A549 (cell line): ENCODE data around the gene AMIGO2. TPM values are rescaled to one million over a fixed set of nuclear protein-coding genes. Genes with fewer than 3 reads are reported as not detected.

Source experiments
- ATAC-seq, 2 experiments: fragments of 200-7000 bp in 1 of 2; fragments of >200 bp in 1 of 2; cut with Nextera tagmentation in 1 of 2; cut with Tn5 transposase in 1 of 2; 3 replicates each; pipeline versions ENCODE4 v1.8.0 to v1.9.1; 2018 to 2020; ENCODE audit warnings: mild to moderate bottlenecking in 1 of 2, moderate library complexity in 1 of 2
- CTCF ChIA-PET: fragments of 300-600 bp; sonication (Branson Sonifier 250); formaldehyde crosslinking; extraction: SDS; loops from one replicate; lab custom pipeline; 2021; ENCODE audit warnings: antibody characterized with exemption, inconsistent platforms; lab: Yijun Ruan, JAX
- POLR2A ChIA-PET: fragments of 350-600 bp; formaldehyde crosslinking; extraction: SDS; loops from one replicate; lab custom pipeline; 2021; ENCODE audit warnings: antibody characterized with exemption, inconsistent platforms; lab: Yijun Ruan, JAX
- DNase-seq, 2 experiments: peaks; one replicate each; pipeline versions ENCODE4 v3.0.0 to v3.0.0-alpha.2; 2011 to 2016; ENCODE audit warnings: low read depth in 1 of 2, low spot score in 1 of 2
- FAIRE-seq: peaks from 2 replicates; lab custom pipeline; 2011; peaks lifted over from hg19 to GRCh38; lab: Jason Lieb, UNC
- H3K27ac ChIP-seq, 2 experiments: fragments of >200 bp; sonication (Bioruptor Twin); formaldehyde crosslinking; 3 replicates each; pipeline ENCODE4 v1.5.1; 2016 to 2017
- H3K4me1 ChIP-seq: fragments of >200 bp; sonication (Bioruptor Twin); formaldehyde crosslinking; 3 replicates; pipeline ENCODE4 v1.6.1; 2016
- H3K4me2 ChIP-seq: fragments of >200 bp; sonication (Bioruptor Twin); formaldehyde crosslinking; 3 replicates; pipeline ENCODE4 v1.6.1; 2016
- H3K4me3 ChIP-seq: fragments of >200 bp; sonication (Bioruptor Twin); formaldehyde crosslinking; 3 replicates; pipeline ENCODE4 v1.5.1; 2016
- H3K9me3 ChIP-seq: fragments of >200 bp; sonication (Bioruptor Twin); formaldehyde crosslinking; 3 replicates; pipeline ENCODE4 v1.6.1; 2016
- CBX8 ChIP-seq: fragments of 200-600 bp; sonication (generic); IDR thresholded peaks from 2 replicates; pipeline ENCODE4 v1.6.1; 2016
- CHD2 ChIP-seq: fragments of 150-350 bp; IDR thresholded peaks from 2 replicates; pipeline ENCODE4 v1.6.1; 2014; ENCODE audit warnings: low read length; ENCODE audit not compliant: partially characterized antibody
- CHD4 ChIP-seq: fragments of 200-600 bp; sonication (generic); IDR thresholded peaks from 2 replicates; pipeline ENCODE4 v1.6.1; 2016; ENCODE audit warnings: antibody characterized with exemption, mild to moderate bottlenecking, borderline replicate concordance
- EP300 ChIP-seq, 2 experiments: fragments of >200 bp; sonication (Bioruptor Twin); formaldehyde crosslinking; IDR thresholded peaks; 2 replicates in 1 of 2; 3 replicates in 1 of 2; pipeline ENCODE4 v1.6.1; 2016 to 2017
- ESRRA ChIP-seq: fragments of 150-350 bp; IDR thresholded peaks from 2 replicates; pipeline ENCODE4 v1.6.1; 2014; ENCODE audit warnings: mild to moderate bottlenecking, low read length, borderline replicate concordance
- FOSL2 ChIP-seq, 2 experiments: fragments of 450-650 bp in 1 of 2; fragments of >200 bp in 1 of 2; sonication (Bioruptor Twin) in 1 of 2; formaldehyde crosslinking; IDR thresholded peaks; 2 replicates each; pipeline versions ENCODE4 v1.5.0 to v1.6.1; 2016 to 2020; ENCODE audit warnings: mild to moderate bottlenecking in 1 of 2, moderate library complexity in 1 of 2
- FOXS1 ChIP-seq: fragments of 250-450 bp; sonication (Bioruptor Pico); IDR thresholded peaks from 2 replicates; pipeline ENCODE4 v1.5.0; 2020; ENCODE audit warnings: mild to moderate bottlenecking, moderate library complexity
- GATA3 ChIP-seq: IDR thresholded peaks from 2 replicates; pipeline ENCODE4 v1.6.1; 2012; ENCODE audit warnings: borderline replicate concordance
- HOXB13 ChIP-seq: fragments of 250-450 bp; sonication (Bioruptor Pico); IDR thresholded peaks from 2 replicates; pipeline ENCODE4 v1.5.0; 2020; ENCODE audit warnings: low read depth, mild to moderate bottlenecking, moderate library complexity
- JUNB ChIP-seq: fragments of >200 bp; sonication (Bioruptor Twin); formaldehyde crosslinking; IDR thresholded peaks from 2 replicates; pipeline ENCODE4 v1.6.1; 2016
- NFE2L2 ChIP-seq: fragments of 150-350 bp; conservative IDR thresholded peaks from 2 replicates; pipeline ENCODE4 v1.6.1; 2014; ENCODE audit warnings: low read length
- NR3C1 ChIP-seq: fragments of >200 bp; sonication (Bioruptor Twin); formaldehyde crosslinking; IDR thresholded peaks from 3 replicates; pipeline ENCODE4 v1.6.1; 2017
- RAD21 ChIP-seq, 2 experiments: fragments of >200 bp in 1 of 2; sonication (Bioruptor Twin) in 1 of 2; formaldehyde crosslinking in 1 of 2; IDR thresholded peaks in 1 of 2; conservative IDR thresholded peaks in 1 of 2; 2 replicates in 1 of 2; 3 replicates in 1 of 2; pipeline ENCODE4 v1.6.1; 2012 to 2018; ENCODE audit warnings: inconsistent platforms in 1 of 2
- RARB ChIP-seq: fragments of 250-450 bp; sonication (Bioruptor Pico); IDR thresholded peaks from 2 replicates; pipeline ENCODE4 v1.8.0; 2021; ENCODE audit warnings: mild to moderate bottlenecking, moderate library complexity
- RFX5 ChIP-seq: fragments of 450-650 bp; IDR thresholded peaks from 2 replicates; pipeline ENCODE4 v1.7.1; 2014; ENCODE audit warnings: antibody characterized with exemption, mild to moderate bottlenecking, moderate library complexity
- RNF2 ChIP-seq: fragments of 200-600 bp; sonication (generic); IDR thresholded peaks from 2 replicates; pipeline ENCODE4 v1.6.1; 2016; ENCODE audit warnings: low read depth, mild to moderate bottlenecking, antibody characterized with exemption, moderate library complexity, borderline replicate concordance
- TFCP2L1 ChIP-seq: fragments of 250-450 bp; sonication (Bioruptor Pico); IDR thresholded peaks from 2 replicates; pipeline ENCODE4 v1.5.0; 2021; ENCODE audit warnings: mild to moderate bottlenecking
- ZC3H11A ChIP-seq: fragments of 450-650 bp; IDR thresholded peaks from 2 replicates; pipeline ENCODE4 v1.6.1; 2014; ENCODE audit warnings: antibody characterized with exemption, mild to moderate bottlenecking
- ZFP36 ChIP-seq: fragments of 450-650 bp; IDR thresholded peaks from 2 replicates; pipeline ENCODE4 v1.6.1; 2014; ENCODE audit warnings: borderline replicate concordance; ENCODE audit not compliant: partially characterized antibody
- ZNF302 ChIP-seq: fragments of 250-450 bp; sonication (Bioruptor Pico); IDR thresholded peaks from 2 replicates; pipeline ENCODE4 v1.9.0; 2021; ENCODE audit warnings: inconsistent platforms, mild to moderate bottlenecking, moderate library complexity
- WGBS: methylation state at CpG from one replicate; pipeline ENCODE4 v1.1.6; 2017; ENCODE audit errors: missing lambda C conversion rate; 5-methylcytosine and 5-hydroxymethylcytosine counted together
- polyA plus RNA-seq, 4 experiments: library from polyadenylated mRNA; depleted of rRNA in 3 of 4; stranded (reverse); fragments of >200 nt; fragmentation: RNase III in 1 of 4; extraction: RNeasy Plus Mini Kit Qiagen cat#74134 plus additional on column Dnase treatment in 1 of 4; gene quantifications; 2 replicates in 3 of 4; 3 replicates in 1 of 4; pipeline ENCODE4 v1.2.3, GENCODE V29; 2011 to 2017
- TF ChIP-seq, protein P1 (sequence below): fragments of 250-450 bp; sonication (Bioruptor Pico); IDR thresholded peaks from 2 replicates; pipeline ENCODE4 v1.5.0; 2021; ENCODE audit warnings: mild to moderate bottlenecking, moderate library complexity, borderline replicate concordance
- TF ChIP-seq, protein P2 (sequence below): fragments of >200 bp; sonication (Bioruptor Twin); formaldehyde crosslinking; IDR thresholded peaks from 3 replicates; pipeline ENCODE4 v1.6.1; 2016
- TF ChIP-seq, protein P3 (sequence below): fragments of >200 bp; sonication (Bioruptor Twin); formaldehyde crosslinking; IDR thresholded peaks from 2 replicates; pipeline ENCODE4 v1.6.1; 2016
- TF ChIP-seq, protein P4 (sequence below): fragments of >200 bp; sonication (Bioruptor Twin); formaldehyde crosslinking; IDR thresholded peaks from 3 replicates; pipeline ENCODE4 v1.5.1; 2016

The AMIGO2 gene
- polyA plus RNA-seq, 2 of the 4 experiments (the other 2 are of a cell fraction) = 288 to 636 TPM

DNA sequence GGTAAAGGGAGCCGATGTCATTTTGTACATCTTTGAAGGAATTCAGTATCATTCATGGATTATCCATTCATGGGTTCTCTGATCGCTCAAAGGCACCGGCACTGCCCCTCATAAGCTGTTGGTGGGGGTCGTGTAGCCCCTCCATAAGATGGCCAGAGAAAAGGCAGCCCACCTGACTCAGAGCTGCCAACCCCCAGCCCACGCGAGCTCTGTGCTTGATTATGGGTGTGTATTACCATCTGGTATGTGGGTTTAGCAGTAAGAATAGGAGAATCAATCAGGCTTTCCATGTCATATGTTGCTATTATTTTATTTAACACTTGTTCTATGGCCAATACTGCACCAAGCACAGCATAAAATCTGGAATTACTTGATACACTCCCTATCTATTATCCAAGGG is 32.1 kb upstream of the AMIGO2 start:
- no peaks in the 10 kb centered on the region for H3K9me3 ChIP-seq
- ATAC-seq (no peak), DNase-seq (no peak), FAIRE-seq (no peak)
- no peak overlapping the region for H3K4me3 ChIP-seq
- POLR2A ChIA-PET = no interaction called here
- CTCF ChIA-PET = interaction anchor here (0.6 to 2.3 kb wide), 3 partner anchors 10 to 79 kb away, joined by 3 to 10 read pairs (median 4); no protein-coding TSS in a partner anchor
- peaks cover 12% of the 10 kb centered on the region for H3K4me1 ChIP-seq
- 90% methylated on average over 6 of the region's 6 CpGs for WGBS
- no peak overlapping the region for H3K27ac ChIP-seq
- H3K4me2 ChIP-seq = no peak overlapping the region
- TF ChIP-seq CHD4 (no peak), FOXS1 (CRISPR knock-in tag) (no peak), FOSL2 (IDR thresholded peaks at IDR 0.05) (no peak), FOSL2 (CRISPR knock-in tag; IDR thresholded peaks at IDR 0.05) (no peak), CHD2 (no peak), EP300 (IDR thresholded peaks at IDR 0.05) (no peak), JUNB (no peak), RFX5 (no peak), RARB (CRISPR knock-in tag) (no peak), NR3C1 (no peak), RNF2 (no peak), ZFP36 (no peak), TFCP2L1 (CRISPR knock-in tag) (no peak), NFE2L2 (no peak), ESRRA (no peak), CBX8 (no peak)
- TF ChIP-seq, protein P1, sequence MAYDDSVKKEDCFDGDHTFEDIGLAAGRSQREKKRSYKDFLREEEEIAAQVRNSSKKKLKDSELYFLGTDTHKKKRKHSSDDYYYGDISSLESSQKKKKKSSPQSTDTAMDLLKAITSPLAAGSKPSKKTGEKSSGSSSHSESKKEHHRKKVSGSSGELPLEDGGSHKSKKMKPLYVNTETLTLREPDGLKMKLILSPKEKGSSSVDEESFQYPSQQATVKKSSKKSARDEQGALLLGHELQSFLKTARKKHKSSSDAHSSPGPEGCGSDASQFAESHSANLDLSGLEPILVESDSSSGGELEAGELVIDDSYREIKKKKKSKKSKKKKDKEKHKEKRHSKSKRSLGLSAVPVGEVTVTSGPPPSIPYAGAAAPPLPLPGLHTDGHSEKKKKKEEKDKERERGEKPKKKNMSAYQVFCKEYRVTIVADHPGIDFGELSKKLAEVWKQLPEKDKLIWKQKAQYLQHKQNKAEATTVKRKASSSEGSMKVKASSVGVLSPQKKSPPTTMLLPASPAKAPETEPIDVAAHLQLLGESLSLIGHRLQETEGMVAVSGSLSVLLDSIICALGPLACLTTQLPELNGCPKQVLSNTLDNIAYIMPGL (CRISPR knock-in tag) = no peak
- TF ChIP-seq, protein P2, sequence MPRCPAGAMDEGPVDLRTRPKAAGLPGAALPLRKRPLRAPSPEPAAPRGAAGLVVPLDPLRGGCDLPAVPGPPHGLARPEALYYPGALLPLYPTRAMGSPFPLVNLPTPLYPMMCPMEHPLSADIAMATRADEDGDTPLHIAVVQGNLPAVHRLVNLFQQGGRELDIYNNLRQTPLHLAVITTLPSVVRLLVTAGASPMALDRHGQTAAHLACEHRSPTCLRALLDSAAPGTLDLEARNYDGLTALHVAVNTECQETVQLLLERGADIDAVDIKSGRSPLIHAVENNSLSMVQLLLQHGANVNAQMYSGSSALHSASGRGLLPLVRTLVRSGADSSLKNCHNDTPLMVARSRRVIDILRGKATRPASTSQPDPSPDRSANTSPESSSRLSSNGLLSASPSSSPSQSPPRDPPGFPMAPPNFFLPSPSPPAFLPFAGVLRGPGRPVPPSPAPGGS = no peak
- TF ChIP-seq, protein P3, sequence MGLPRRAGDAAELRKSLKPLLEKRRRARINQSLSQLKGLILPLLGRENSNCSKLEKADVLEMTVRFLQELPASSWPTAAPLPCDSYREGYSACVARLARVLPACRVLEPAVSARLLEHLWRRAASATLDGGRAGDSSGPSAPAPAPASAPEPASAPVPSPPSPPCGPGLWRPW = no peak
- TF ChIP-seq, all 56 proteins: peak for 0

DNA sequence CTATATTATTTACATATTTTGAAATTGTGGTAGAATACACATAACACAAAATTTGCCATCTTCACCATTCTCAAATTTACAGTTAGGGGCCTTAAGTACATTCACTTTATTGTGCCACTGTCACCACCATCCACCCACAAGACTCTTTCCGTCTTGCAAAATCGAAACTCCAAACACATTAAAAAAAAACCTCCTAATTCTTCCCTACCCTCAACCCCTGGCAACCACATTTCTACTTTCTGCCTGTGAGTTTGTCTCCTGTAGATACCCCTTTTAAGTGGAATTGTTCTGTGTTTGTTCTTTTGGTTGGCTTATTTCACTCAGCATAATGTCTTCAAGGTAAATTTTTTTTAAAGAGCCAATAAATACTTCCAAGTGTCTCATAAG is 31.6 kb upstream of the AMIGO2 start:
- Histone ChIP-seq H3K4me3 (no peak overlapping the region), H3K9me3 (no peaks in the 10 kb centered on the region), H3K27ac (no peak overlapping the region)
- ATAC-seq = no peak
- CTCF ChIA-PET = interaction anchor here (1.3 kb wide), 1 partner anchor 79 kb away, joined by 4 read pairs; no protein-coding TSS in a partner anchor
- WGBS = 90% methylated on average over 2 of the region's 2 CpGs
- TF ChIP-seq FOSL2 (IDR thresholded peaks at IDR 0.05) = no peak
- no peak for TF ChIP-seq FOSL2 (CRISPR knock-in tag; IDR thresholded peaks at IDR 0.05)
- no peak for TF ChIP-seq GATA3
- TF ChIP-seq, protein P4, sequence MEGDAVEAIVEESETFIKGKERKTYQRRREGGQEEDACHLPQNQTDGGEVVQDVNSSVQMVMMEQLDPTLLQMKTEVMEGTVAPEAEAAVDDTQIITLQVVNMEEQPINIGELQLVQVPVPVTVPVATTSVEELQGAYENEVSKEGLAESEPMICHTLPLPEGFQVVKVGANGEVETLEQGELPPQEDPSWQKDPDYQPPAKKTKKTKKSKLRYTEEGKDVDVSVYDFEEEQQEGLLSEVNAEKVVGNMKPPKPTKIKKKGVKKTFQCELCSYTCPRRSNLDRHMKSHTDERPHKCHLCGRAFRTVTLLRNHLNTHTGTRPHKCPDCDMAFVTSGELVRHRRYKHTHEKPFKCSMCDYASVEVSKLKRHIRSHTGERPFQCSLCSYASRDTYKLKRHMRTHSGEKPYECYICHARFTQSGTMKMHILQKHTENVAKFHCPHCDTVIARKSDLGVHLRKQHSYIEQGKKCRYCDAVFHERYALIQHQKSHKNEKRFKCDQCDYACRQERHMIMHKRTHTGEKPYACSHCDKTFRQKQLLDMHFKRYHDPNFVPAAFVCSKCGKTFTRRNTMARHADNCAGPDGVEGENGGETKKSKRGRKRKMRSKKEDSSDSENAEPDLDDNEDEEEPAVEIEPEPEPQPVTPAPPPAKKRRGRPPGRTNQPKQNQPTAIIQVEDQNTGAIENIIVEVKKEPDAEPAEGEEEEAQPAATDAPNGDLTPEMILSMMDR = no peak
- TF ChIP-seq CHD4 = no peak
- no peak for TF ChIP-seq ZNF302
- TF ChIP-seq, protein P3 = no peak
- TF ChIP-seq HOXB13 (CRISPR knock-in tag) = no peak
- TF ChIP-seq RAD21 (conservative IDR thresholded peaks at IDR 0.05 in 1 of 2, IDR thresholded peaks at IDR 0.05 in 1 of 2) = no peak
- TF ChIP-seq FOXS1 (CRISPR knock-in tag) = no peak
- TF ChIP-seq ZC3H11A = no peak
- TF ChIP-seq, all 56 proteins: peak for 0
- DNase-seq = no peak
- no peak for FAIRE-seq
- no peak overlapping the region for H3K4me2 ChIP-seq
- peaks cover 12% of the 10 kb centered on the region for H3K4me1 ChIP-seq
- POLR2A ChIA-PET = no interaction called here
